Measurements from ENCODE around the gene TICAM2. TPM values are rescaled to one million over a fixed set of nuclear protein-coding genes. Genes with fewer than 3 reads are reported as not detected.

The TICAM2 gene
- total and polyA plus RNA-seq, 4 donors, result 3.1 to 10.6 (median 5.9) TPM

DNA sequence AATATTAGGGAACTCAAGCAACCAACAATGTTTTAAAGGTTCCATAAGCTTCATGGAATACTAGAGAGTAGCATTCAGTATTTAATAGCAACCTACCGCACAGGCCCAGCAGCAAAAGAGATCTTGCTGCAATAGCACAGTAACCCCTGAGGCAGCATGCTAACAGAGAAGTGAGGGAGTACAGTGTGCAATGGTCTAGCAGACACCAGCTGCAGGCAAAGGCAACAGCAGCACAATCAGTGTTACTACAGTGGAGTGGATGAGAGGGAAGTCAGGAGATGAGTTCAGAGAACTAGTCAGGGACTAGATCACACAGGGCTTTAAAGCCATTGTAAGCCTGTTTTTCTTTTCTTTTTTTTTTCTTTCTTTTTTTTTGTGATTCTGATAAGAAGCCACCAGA lies 2.8 kb downstream of the TICAM2 start:
- H3K4me3 ChIP-seq (ENCODE audit: low read length in 2 of 2), result no peak overlapping the region
- no peak for ATAC-seq (ENCODE audit: low FRiP score)
- no peak overlapping the region for H3K27ac ChIP-seq (ENCODE audit: low read depth in 1 of 2, low read length in 2 of 2)
- 48 to 58% methylated on average over 1 of the region's 1 CpG for WGBS, 2 donors
- peak in 1 of 2 donors; percentile 47 for DNase-seq
- no peaks in the 10 kb centered on the region for H3K36me3 ChIP-seq (ENCODE audit: control insufficient read depth in 1 of 2, insufficient read depth in 2 of 2, low read length in 1 of 2)
- no peaks in the 10 kb centered on the region for H3K9me3 ChIP-seq (ENCODE audit: control insufficient read depth, low read length)
- no peaks in the 10 kb centered on the region for H3K27me3 ChIP-seq (ENCODE audit: control insufficient read depth in 1 of 2, insufficient read depth in 2 of 2, low read length in 1 of 2)
- intact Hi-C loops (cut with DNase I), result no loop called here
- peaks cover 4 to 14% of the 10 kb centered on the region in 2 donors for H3K4me1 ChIP-seq (ENCODE audit: control insufficient read depth in 1 of 2, insufficient read depth in 2 of 2, low read length in 2 of 2)

DNA sequence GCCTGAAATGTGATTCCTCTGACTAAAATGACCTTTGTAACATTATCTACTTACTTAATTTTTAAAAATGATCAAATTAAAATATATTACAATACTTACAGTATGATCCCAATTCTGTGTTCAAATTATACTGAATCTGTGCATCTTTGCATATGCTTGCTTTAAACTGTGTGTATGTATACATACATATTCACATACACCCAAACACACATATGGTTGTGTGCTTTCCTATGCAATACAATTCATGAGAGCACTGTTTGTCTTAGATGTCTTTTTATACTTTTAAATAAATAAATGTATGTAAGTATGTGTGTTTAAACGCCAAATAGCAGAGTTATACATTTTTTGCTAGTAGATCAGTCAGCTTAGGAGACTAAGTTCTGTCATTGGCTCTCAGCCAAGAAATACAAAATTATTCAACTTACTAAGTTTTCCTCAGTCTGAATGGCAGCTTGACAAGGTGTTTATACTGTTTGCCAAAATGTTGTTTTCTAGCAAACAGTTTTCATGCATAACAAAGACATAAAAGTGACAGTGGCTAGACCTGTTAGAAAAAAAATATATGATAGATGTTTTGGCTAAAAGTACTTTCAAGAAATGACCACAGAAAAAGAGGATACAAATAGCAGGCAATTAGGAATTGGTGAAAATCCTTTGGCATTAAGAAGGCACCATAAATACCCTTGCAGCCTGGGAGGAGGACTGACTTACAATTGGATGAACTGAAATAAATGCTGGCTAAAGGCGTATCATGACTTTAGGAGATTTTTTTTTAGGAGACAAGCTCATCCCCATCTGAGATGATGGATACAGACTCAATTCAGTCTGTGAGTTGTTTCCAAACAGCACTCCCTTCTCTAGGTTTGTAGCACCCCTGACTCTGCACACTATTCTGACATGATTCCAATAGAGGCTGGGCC lies 7.9 kb downstream of the TICAM2 start:
- Histone ChIP-seq H3K27ac (ENCODE audit: low read depth in 1 of 2, low read length in 2 of 2) (no peak overlapping the region), H3K4me1 (ENCODE audit: control insufficient read depth in 1 of 2, insufficient read depth in 2 of 2, low read length in 2 of 2) (peaks cover 0 to 4% of the 10 kb centered on the region in 2 donors), H3K36me3 (ENCODE audit: control insufficient read depth in 1 of 2, insufficient read depth in 2 of 2, low read length in 1 of 2) (no peaks in the 10 kb centered on the region), H3K27me3 (ENCODE audit: control insufficient read depth in 1 of 2, insufficient read depth in 2 of 2, low read length in 1 of 2) (no peaks in the 10 kb centered on the region), H3K4me3 (ENCODE audit: low read length in 2 of 2) (no peak overlapping the region), H3K9me3 (ENCODE audit: control insufficient read depth, low read length) (no peaks in the 10 kb centered on the region)
- no peak for ATAC-seq (ENCODE audit: low FRiP score)
- DNase-seq, result no peak
- 56 to 64% methylated on average over 2 of the region's 2 CpGs for WGBS, 2 donors
- intact Hi-C loops (cut with DNase I), result no loop called here

DNA sequence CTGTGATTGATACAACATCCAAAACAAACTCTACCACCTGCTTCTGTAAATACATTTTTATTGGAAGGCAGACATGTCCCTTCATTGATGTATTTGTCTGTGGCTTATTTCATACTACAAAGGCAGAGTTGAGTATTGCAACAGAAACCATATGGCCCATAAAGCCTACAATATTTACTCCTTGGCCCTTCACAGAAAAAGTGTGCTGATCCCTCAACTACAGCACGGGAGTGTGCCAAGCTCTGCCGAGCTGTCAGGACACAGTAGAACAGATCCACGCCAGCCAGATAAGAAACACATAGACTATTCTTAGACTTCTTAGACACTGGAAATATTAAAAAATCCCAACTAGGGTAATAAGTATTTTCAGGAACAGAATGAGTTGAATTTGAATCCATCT lies 13.2 kb downstream of the TICAM2 start:
- no peak for DNase-seq
- no peaks in the 10 kb centered on the region for H3K36me3 ChIP-seq (ENCODE audit: control insufficient read depth in 1 of 2, insufficient read depth in 2 of 2, low read length in 1 of 2)
- no peak overlapping the region for H3K27ac ChIP-seq (ENCODE audit: low read depth in 1 of 2, low read length in 2 of 2)
- H3K27me3 ChIP-seq (ENCODE audit: control insufficient read depth in 1 of 2, insufficient read depth in 2 of 2, low read length in 1 of 2), result no peaks in the 10 kb centered on the region
- H3K4me3 ChIP-seq (ENCODE audit: low read length in 2 of 2), result no peak overlapping the region
- H3K4me1 ChIP-seq (ENCODE audit: control insufficient read depth in 1 of 2, insufficient read depth in 2 of 2, low read length in 2 of 2), result no peaks in the 10 kb centered on the region
- no peak for ATAC-seq (ENCODE audit: low FRiP score)
- no peaks in the 10 kb centered on the region for H3K9me3 ChIP-seq (ENCODE audit: control insufficient read depth, low read length)
- intact Hi-C loops (cut with DNase I), result loop anchor here in 1 of 2 donors (5.0 kb wide), 1 partner anchor 277 kb away; no protein-coding TSS in a partner anchor
- 9 to 11% methylated on average over 3 of the region's 3 CpGs for WGBS, 2 donors

DNA sequence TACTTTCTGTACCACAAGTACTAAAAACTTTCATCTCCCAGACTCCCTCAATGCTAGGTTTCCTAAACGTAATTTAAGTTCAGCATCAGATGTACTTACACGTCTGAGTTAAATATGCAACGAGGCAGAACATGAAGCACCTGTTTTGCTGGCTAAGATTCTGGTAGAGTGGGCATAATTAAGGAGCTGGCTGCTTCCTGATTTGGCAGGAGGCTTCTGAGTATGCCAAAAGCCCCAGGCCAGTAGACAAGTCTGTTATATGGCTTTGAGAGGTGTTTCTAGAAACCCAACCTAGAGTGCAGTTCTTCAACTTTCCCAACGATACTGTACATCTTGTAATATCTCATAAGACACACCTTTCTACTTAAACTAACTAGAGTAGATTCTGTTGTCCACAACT lies 13.6 kb downstream of the TICAM2 start:
- intact Hi-C loops (cut with DNase I), result loop anchor here in 1 of 2 donors (5.0 kb wide), 1 partner anchor 276 kb away; no protein-coding TSS in a partner anchor
- Histone ChIP-seq H3K27ac (ENCODE audit: low read depth in 1 of 2, low read length in 2 of 2) (no peak overlapping the region), H3K27me3 (ENCODE audit: control insufficient read depth in 1 of 2, insufficient read depth in 2 of 2, low read length in 1 of 2) (no peaks in the 10 kb centered on the region), H3K4me3 (ENCODE audit: low read length in 2 of 2) (no peak overlapping the region), H3K9me3 (ENCODE audit: control insufficient read depth, low read length) (no peaks in the 10 kb centered on the region), H3K4me1 (ENCODE audit: control insufficient read depth in 1 of 2, insufficient read depth in 2 of 2, low read length in 2 of 2) (no peaks in the 10 kb centered on the region), H3K36me3 (ENCODE audit: control insufficient read depth in 1 of 2, insufficient read depth in 2 of 2, low read length in 1 of 2) (no peaks in the 10 kb centered on the region)
- ATAC-seq (ENCODE audit: low FRiP score), result no peak
- WGBS, 2 donors, result 81 to 86% methylated on average over 4 of the region's 4 CpGs
- DNase-seq, result no peak

DNA sequence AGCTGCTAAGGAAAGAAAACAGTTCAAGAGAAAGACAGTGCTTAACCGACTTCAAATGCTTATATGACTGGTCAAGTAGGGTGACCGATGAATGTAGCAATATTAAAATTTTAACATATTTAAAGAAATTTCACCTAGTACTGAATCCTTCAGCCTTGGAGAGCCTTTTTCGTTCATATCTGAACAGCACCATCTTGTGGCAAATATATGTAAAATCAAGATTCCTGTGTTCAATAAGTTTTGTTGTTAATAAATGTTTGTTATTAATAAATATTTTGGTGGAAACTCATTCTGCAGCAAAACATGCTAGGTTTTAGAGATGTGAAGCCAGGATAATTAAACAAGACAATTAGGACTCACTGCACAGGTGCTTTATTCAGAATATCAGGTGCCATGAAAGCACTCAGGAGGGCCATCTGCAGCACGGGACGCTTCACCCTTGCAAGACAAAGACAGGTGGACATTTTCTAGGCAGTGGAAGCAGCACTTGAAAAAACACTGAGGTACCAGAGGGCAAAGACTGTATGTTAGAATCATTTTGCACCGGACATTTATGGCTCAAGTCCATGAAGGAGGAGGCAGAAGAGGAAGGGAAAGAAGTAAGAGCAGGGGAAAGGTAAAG lies 15.6 kb downstream of the TICAM2 start:
- no peak for ATAC-seq (ENCODE audit: low FRiP score)

DNA sequence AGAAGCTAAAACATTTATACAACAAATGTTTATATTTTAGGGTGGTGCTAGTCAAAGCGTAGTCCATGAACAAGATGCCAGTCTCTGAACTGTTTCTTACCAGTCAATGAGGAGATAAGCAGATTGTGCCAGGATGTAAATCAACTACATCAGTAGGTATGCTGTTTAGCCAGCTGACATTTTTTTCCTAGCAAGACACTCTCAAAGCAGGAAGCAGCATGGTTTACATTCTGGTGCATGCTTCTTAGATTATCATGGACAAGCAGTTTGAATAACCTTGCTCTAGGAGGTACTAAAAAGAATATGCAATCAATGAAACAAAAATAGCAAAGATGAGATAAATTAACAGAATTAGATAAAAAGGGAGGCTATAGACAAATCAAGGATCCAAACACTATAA lies 17.0 kb downstream of the TICAM2 start:
- no peak for ATAC-seq (ENCODE audit: low FRiP score)

More for the DNA sequence above, 15.6 kb downstream of the TICAM2 start:
- intact Hi-C loops (cut with DNase I), result loop anchor here (2.0 to 5.0 kb wide), 2 partner anchors 274 to 278 kb away; no protein-coding TSS in a partner anchor
- Histone ChIP-seq H3K27me3 (ENCODE audit: control insufficient read depth in 1 of 2, insufficient read depth in 2 of 2, low read length in 1 of 2) (no peaks in the 10 kb centered on the region), H3K27ac (ENCODE audit: low read depth in 1 of 2, low read length in 2 of 2) (no peak overlapping the region), H3K4me3 (ENCODE audit: low read length in 2 of 2) (no peak overlapping the region), H3K4me1 (ENCODE audit: control insufficient read depth in 1 of 2, insufficient read depth in 2 of 2, low read length in 2 of 2) (no peaks in the 10 kb centered on the region), H3K9me3 (ENCODE audit: control insufficient read depth, low read length) (no peaks in the 10 kb centered on the region), H3K36me3 (ENCODE audit: control insufficient read depth in 1 of 2, insufficient read depth in 2 of 2, low read length in 1 of 2) (no peaks in the 10 kb centered on the region)
- no peak for DNase-seq
- WGBS, 2 donors, result 49 to 51% methylated on average over 6 of the region's 6 CpGs

DNA sequence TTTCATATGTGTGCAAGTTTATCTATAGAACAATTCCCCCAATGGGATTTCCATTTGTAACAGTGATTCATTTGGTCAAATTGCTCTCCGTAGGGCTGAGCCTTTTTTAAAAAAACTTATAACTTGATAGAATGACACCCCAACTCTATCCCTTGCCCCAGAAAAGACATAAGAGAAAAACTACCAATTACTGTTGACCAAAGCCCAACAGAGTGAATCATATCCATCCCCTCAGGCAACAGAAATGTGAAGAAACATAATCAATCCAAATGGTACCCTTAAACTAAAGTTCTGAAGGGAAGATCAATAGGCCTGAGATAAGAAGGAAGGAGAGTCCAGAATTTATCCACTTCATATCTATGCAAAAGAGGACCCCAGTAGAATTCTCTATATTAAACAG lies 17.8 kb downstream of the TICAM2 start:
- ATAC-seq (ENCODE audit: low FRiP score) (no peak), DNase-seq (no peak)
- Histone ChIP-seq H3K4me1 (ENCODE audit: control insufficient read depth in 1 of 2, insufficient read depth in 2 of 2, low read length in 2 of 2) (no peaks in the 10 kb centered on the region), H3K9me3 (ENCODE audit: control insufficient read depth, low read length) (no peaks in the 10 kb centered on the region), H3K4me3 (ENCODE audit: low read length in 2 of 2) (no peak overlapping the region), H3K27ac (ENCODE audit: low read depth in 1 of 2, low read length in 2 of 2) (no peak overlapping the region), H3K27me3 (ENCODE audit: control insufficient read depth in 1 of 2, insufficient read depth in 2 of 2, low read length in 1 of 2) (no peaks in the 10 kb centered on the region), H3K36me3 (ENCODE audit: control insufficient read depth in 1 of 2, insufficient read depth in 2 of 2, low read length in 1 of 2) (peaks cover 0 to 3% of the 10 kb centered on the region in 2 donors)
- intact Hi-C loops (cut with DNase I), result no loop called here
- 82 to 94% methylated on average over 1 of the region's 1 CpG for WGBS, 2 donors

More for the DNA sequence above, 17.0 kb downstream of the TICAM2 start:
- Histone ChIP-seq H3K36me3 (ENCODE audit: control insufficient read depth in 1 of 2, insufficient read depth in 2 of 2, low read length in 1 of 2) (peaks cover 0 to 3% of the 10 kb centered on the region in 2 donors), H3K27me3 (ENCODE audit: control insufficient read depth in 1 of 2, insufficient read depth in 2 of 2, low read length in 1 of 2) (no peaks in the 10 kb centered on the region), H3K27ac (ENCODE audit: low read depth in 1 of 2, low read length in 2 of 2) (no peak overlapping the region), H3K4me3 (ENCODE audit: low read length in 2 of 2) (no peak overlapping the region), H3K4me1 (ENCODE audit: control insufficient read depth in 1 of 2, insufficient read depth in 2 of 2, low read length in 2 of 2) (no peaks in the 10 kb centered on the region), H3K9me3 (ENCODE audit: control insufficient read depth, low read length) (no peaks in the 10 kb centered on the region)
- WGBS, 2 donors, result 90 to 97% methylated on average over 1 of the region's 1 CpG
- DNase-seq, result no peak
- intact Hi-C loops (cut with DNase I), result loop anchor here in 1 of 2 donors (5.0 kb wide), 1 partner anchor 273 kb away; no protein-coding TSS in a partner anchor

DNA sequence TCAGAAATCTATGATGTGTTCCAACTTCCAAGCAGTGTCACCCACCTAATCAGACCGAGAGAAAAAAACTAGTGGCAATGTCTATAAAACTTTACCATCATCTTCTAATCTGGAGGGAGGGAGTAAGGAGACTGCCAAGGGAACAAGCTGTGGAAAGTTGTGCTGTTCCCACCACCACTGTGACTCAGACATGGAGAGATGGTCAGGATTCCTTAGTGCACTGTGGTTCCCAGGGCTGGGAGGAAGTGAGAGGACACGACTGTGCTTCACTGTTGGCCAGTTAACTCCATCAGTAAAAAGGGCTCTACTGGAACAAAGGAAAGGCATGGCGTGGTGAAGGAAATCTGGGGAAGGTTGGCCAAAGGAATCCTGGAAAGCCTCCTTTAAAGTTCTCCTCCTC lies 18.8 kb downstream of the TICAM2 start:
- no peak overlapping the region for H3K27ac ChIP-seq (ENCODE audit: low read depth in 1 of 2, low read length in 2 of 2)
- no peak overlapping the region for H3K4me3 ChIP-seq (ENCODE audit: low read length in 2 of 2)
- H3K27me3 ChIP-seq (ENCODE audit: control insufficient read depth in 1 of 2, insufficient read depth in 2 of 2, low read length in 1 of 2), result no peaks in the 10 kb centered on the region
- ATAC-seq (ENCODE audit: low FRiP score) (no peak), DNase-seq (peak in 1 of 2 donors; percentile 49)
- 47 to 49% methylated on average over 3 of the region's 3 CpGs for WGBS, 2 donors
- H3K4me1 ChIP-seq (ENCODE audit: control insufficient read depth in 1 of 2, insufficient read depth in 2 of 2, low read length in 2 of 2), result no peaks in the 10 kb centered on the region
- peaks cover 0 to 3% of the 10 kb centered on the region in 2 donors for H3K36me3 ChIP-seq (ENCODE audit: control insufficient read depth in 1 of 2, insufficient read depth in 2 of 2, low read length in 1 of 2)
- intact Hi-C loops (cut with DNase I), result no loop called here
- no peaks in the 10 kb centered on the region for H3K9me3 ChIP-seq (ENCODE audit: control insufficient read depth, low read length)
